Gastrocnemius medialis (tissue), 4 donors: ENCODE data around the gene FAH. TPM values are rescaled to one million over a fixed set of nuclear protein-coding genes. Genes with fewer than 3 reads are reported as not detected.
A peak's percentile ranks its signal among the peaks of the same experiment; 100 is the strongest.

Source experiments
- ATAC-seq, 2 donors: fragments of 150-250 bp; one replicate each; pipeline ENCODE4 v1.9.1; 2016
- DNase-seq, 2 donors: peaks; one replicate each; pipeline ENCODE4 v3.0.0-alpha.2; 2019
- H3K27ac ChIP-seq, 4 donors: fragments of 200-600 bp; sonication (generic); 1 replicate in 1 of 4; 2 replicates in 3 of 4; pipeline ENCODE4 v1.5.1; 2016 to 2018; ENCODE audit warnings: mild to moderate bottlenecking in 2 of 4, moderate library complexity in 1 of 4
- H3K27me3 ChIP-seq, 3 donors: fragments of 200-600 bp; sonication (generic) in 2 of 3; 1 replicate in 1 of 3; 2 replicates in 2 of 3; pipeline versions ENCODE4 v1.5.1 to v1.6.0; 2016 to 2019; ENCODE audit warnings: mild to moderate bottlenecking in 1 of 3, moderate library complexity in 1 of 3
- H3K36me3 ChIP-seq, 2 donors: fragments of 200-600 bp; sonication (generic) in 1 of 2; one replicate each; pipeline ENCODE4 v1.5.1; 2017 to 2018
- H3K4me1 ChIP-seq, 2 donors: fragments of 200-600 bp; sonication (generic) in 1 of 2; one replicate each; pipeline ENCODE4 v1.5.1; 2016 to 2017; ENCODE audit warnings: mild to moderate bottlenecking in 2 of 2
- H3K4me3 ChIP-seq, 4 donors: fragments of 200-600 bp; sonication (generic) in 3 of 4; 1 replicate in 1 of 4; 2 replicates in 3 of 4; pipeline ENCODE4 v1.5.1; 2016 to 2019; ENCODE audit warnings: mild to moderate bottlenecking in 2 of 4
- H3K9me3 ChIP-seq, 3 donors: fragments of 200-600 bp; sonication (generic) in 2 of 3; 1 replicate in 1 of 3; 2 replicates in 2 of 3; pipeline ENCODE4 v1.5.1; 2016 to 2019
- CTCF ChIP-seq, 5 experiments: fragments of 450-650 bp in 3 of 5; fragments of 200-600 bp in 2 of 5; sonication (generic) in 2 of 5; IDR thresholded peaks in 4 of 5; conservative IDR thresholded peaks in 1 of 5; 1 replicate in 4 of 5; 2 replicates in 1 of 5; pipeline ENCODE4 v1.5.1; 2016 to 2019; ENCODE audit warnings: antibody characterized with exemption in 5 of 5, mild to moderate bottlenecking in 3 of 5, moderate library complexity in 3 of 5
- POLR2A ChIP-seq, 2 donors: fragments of 450-650 bp; IDR thresholded peaks; one replicate each; pipeline ENCODE4 v1.6.1; 2017; ENCODE audit warnings: antibody characterized with exemption in 2 of 2, mild to moderate bottlenecking in 2 of 2, moderate library complexity in 2 of 2
- in situ Hi-C, 4 donors: fragments of 200-750 bp; cut with MboI; loops; one replicate each; pipeline versions ENCODE4 v1.15.0 to v1.8.0; 2017; ENCODE audit warnings: low sequenced_read_pairs in 4 of 4
- intact Hi-C: fragments of 100-400 bp; cut with DNase I; formaldehyde crosslinking; loops from one replicate; pipeline ENCODE4 v1.15.1; 2023; ENCODE audit warnings: low total_unique reads
- total RNA-seq, 4 donors: library from RNA; depleted of rRNA; stranded (reverse); fragments of >200 nt; gene quantifications; one replicate each; pipeline versions ENCODE4 v1.1.0 to v1.2.3, GENCODE V29; 2016

The FAH gene
- total RNA-seq, 4 donors from 2014 or later, result 7.7 to 16.7 (median 12.3) TPM

- H3K4me3 ChIP-seq, result no peak overlapping the region
- ATAC-seq, result peak; percentile 57 to 59
- peaks cover 23 to 25% of the 10 kb centered on the region in 2 donors for H3K4me1 ChIP-seq
- intact Hi-C loops (loop anchor here (1.0 kb wide), 1 partner anchor 277 kb away; no protein-coding TSS in a partner anchor), in situ Hi-C loops (loop anchor here in 3 of 4 donors (10.0 to 25.0 kb wide), 3 partner anchors 111 to 278 kb away; partner anchors contain the start of genes MTHFS (in 1 of the 3) and ZFAND6 (in 1 of the 3))
- DNase-seq, result peak; percentile 67 to 87
- H3K9me3 ChIP-seq, result no peaks in the 10 kb centered on the region
- peak overlapping the region; percentile 79 to 95 (median 92) for H3K27ac ChIP-seq
- peaks cover 0 to 9% of the 10 kb centered on the region in 2 donors for H3K36me3 ChIP-seq
- H3K27me3 ChIP-seq, result no peaks in the 10 kb centered on the region
- TF ChIP-seq CTCF (IDR thresholded peaks at IDR 0.05 in 4 of 5, conservative IDR thresholded peaks at IDR 0.05 in 1 of 5) (peak; percentile 69 to 84 (median 78)), POLR2A (IDR thresholded peaks at IDR 0.05) (no peak)
These were observed 20.4 kb downstream of the FAH start for GRCh38 chr15:80173022-80173759.

- H3K4me3 ChIP-seq, result no peak overlapping the region
- in situ Hi-C loops, result loop anchor here in 3 of 4 donors (10.0 to 25.0 kb wide), 3 partner anchors 112 to 279 kb away; partner anchors contain the start of genes MTHFS (in 1 of the 3) and ZFAND6 (in 1 of the 3)
These were observed 21.4 kb downstream of the FAH start for GRCh38 chr15:80174017-80174746.

DNA sequence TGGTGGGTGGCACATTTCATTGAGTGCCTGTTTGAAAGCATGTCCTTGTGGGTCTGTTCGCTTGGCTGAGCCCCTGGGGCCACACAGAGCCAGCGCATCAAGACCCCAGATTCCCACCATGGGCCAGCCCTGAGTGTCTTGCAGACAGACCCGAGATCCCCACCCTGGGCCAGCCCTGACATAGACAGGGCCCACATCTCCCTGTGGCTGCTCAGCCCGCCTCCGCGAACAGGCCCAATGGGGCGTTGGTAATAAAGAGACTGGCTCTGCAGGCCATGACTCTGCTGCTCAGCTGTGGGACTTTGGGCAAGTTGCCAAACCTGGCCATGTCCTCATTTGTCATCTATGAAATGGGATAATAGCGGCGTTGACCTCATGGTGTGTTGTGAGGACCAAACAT lies 22.6 kb downstream of the FAH start:
- DNase-seq (peak in 1 of 2 donors; percentile 25), ATAC-seq (no peak)
- in situ Hi-C loops, result loop anchor here in 1 of 4 donors (10.0 kb wide), 1 partner anchor 281 kb away; the partner anchor contains the start of gene MTHFS
- Histone ChIP-seq H3K36me3 (peaks cover 0 to 11% of the 10 kb centered on the region in 2 donors), H3K4me3 (no peak overlapping the region), H3K9me3 (no peaks in the 10 kb centered on the region), H3K27me3 (no peaks in the 10 kb centered on the region), H3K27ac (peak overlapping the region; percentile 79 to 95 (median 92)), H3K4me1 (peaks cover 23 to 25% of the 10 kb centered on the region in 2 donors)
- TF ChIP-seq CTCF (IDR thresholded peaks at IDR 0.05 in 4 of 5, conservative IDR thresholded peaks at IDR 0.05 in 1 of 5), result no peak
- no peak for TF ChIP-seq POLR2A (IDR thresholded peaks at IDR 0.05)
- intact Hi-C loops, result loop anchor here (2.0 to 5.0 kb wide), 2 partner anchors 23 to 37 kb away; partner anchors contain the start of gene FAH

More at GRCh38 chr15:80174017-80174746, 21.4 kb downstream of the FAH start:
- Histone ChIP-seq H3K27me3 (no peaks in the 10 kb centered on the region), H3K36me3 (no peaks in the 10 kb centered on the region), H3K27ac (peak overlapping the region; percentile 79 to 95 (median 92)), H3K9me3 (no peaks in the 10 kb centered on the region), H3K4me1 (peaks cover 23 to 25% of the 10 kb centered on the region in 2 donors)
- intact Hi-C loops, result loop anchor here (1.0 to 2.0 kb wide), 2 partner anchors 21 to 115 kb away; partner anchors contain the start of genes FAH and ZFAND6
- no peak for TF ChIP-seq CTCF (IDR thresholded peaks at IDR 0.05 in 4 of 5, conservative IDR thresholded peaks at IDR 0.05 in 1 of 5)
- TF ChIP-seq POLR2A (IDR thresholded peaks at IDR 0.05), result no peak
- DNase-seq, result peak; percentile 85 to 92
- peak; percentile 90 for ATAC-seq

DNA sequence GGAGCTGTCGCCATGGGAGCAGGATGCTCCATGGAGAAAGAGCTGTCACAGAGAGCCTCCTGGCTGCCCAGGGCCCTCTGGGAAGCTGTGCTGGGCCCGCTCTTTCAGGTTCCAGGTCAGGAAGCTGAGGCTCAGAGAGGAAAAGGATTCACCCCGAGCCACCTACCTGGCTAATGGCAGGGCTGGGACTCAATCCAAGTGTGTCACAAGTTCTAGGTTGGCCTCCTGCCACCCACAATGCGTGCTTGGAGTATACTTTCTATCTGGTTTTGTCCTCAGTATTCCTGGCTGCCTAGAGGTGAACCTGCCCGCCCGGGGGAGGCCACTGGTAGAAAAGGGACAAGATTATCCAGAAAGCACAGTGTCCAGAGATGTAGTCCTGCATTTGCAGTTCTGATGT lies 23.6 kb downstream of the FAH start:
- in situ Hi-C loops, result loop anchor here in 1 of 4 donors (10.0 kb wide), 1 partner anchor 282 kb away; the partner anchor contains the start of gene MTHFS

More for the DNA sequence above, 23.6 kb downstream of the FAH start:
- TF ChIP-seq POLR2A (IDR thresholded peaks at IDR 0.05) (no peak), CTCF (IDR thresholded peaks at IDR 0.05 in 4 of 5, conservative IDR thresholded peaks at IDR 0.05 in 1 of 5) (no peak)
- no peaks in the 10 kb centered on the region for H3K27me3 ChIP-seq
- no peak overlapping the region for H3K4me3 ChIP-seq
- H3K27ac ChIP-seq, result peak overlapping the region; percentile 2 to 95 (median 92)
- peaks cover 0 to 13% of the 10 kb centered on the region in 2 donors for H3K36me3 ChIP-seq
- DNase-seq (peak in 1 of 2 donors; percentile 63), ATAC-seq (no peak)
- no peaks in the 10 kb centered on the region for H3K9me3 ChIP-seq
- intact Hi-C loops, result loop anchor here (5.0 kb wide), 1 partner anchor 36 kb away; no protein-coding TSS in a partner anchor
- H3K4me1 ChIP-seq, result peaks cover 23 to 25% of the 10 kb centered on the region in 2 donors
